Neural progenitor cell (in vitro differentiated cells): ENCODE data around the gene SKI. TPM values are rescaled to one million over a fixed set of nuclear protein-coding genes. Genes with fewer than 3 reads are reported as not detected.

ENCODE experiments used
- DNase-seq: peaks from one replicate; pipeline ENCODE4 v3.0.0-alpha.2; 2016; ENCODE audit warnings: low spot score
- H2AFZ ChIP-seq: fragments of 200-600 bp; sonication (generic); replicated peaks from 2 replicates; pipeline ENCODE4 v1.6.1; 2016; ENCODE audit warnings: antibody characterized with exemption
- H3F3A ChIP-seq: fragments of 200-600 bp; sonication (generic); 2 replicates; pipeline ENCODE4 v1.6.1; 2016; ENCODE audit warnings: antibody characterized with exemption, low read depth
- H3K27ac ChIP-seq: fragments of 200-600 bp; sonication (generic); 2 replicates; pipeline ENCODE4 v1.5.1; 2016; ENCODE audit warnings: mild to moderate bottlenecking
- H3K27me3 ChIP-seq: fragments of 200-600 bp; sonication (generic); 2 replicates; pipeline ENCODE4 v1.6.1; 2016; ENCODE audit warnings: mild to moderate bottlenecking, moderate library complexity
- H3K36me3 ChIP-seq: fragments of 200-600 bp; sonication (generic); 2 replicates; pipeline ENCODE4 v1.5.1; 2016
- H3K4me1 ChIP-seq: fragments of 200-600 bp; sonication (generic); 2 replicates; pipeline ENCODE4 v1.6.1; 2016; ENCODE audit warnings: mixed run types
- H3K4me2 ChIP-seq: fragments of 200-600 bp; sonication (generic); 2 replicates; pipeline ENCODE4 v1.6.1; 2016
- H3K4me3 ChIP-seq: fragments of 200-600 bp; sonication (generic); 2 replicates; pipeline ENCODE4 v1.5.1; 2016
- H3K79me2 ChIP-seq: fragments of 200-600 bp; sonication (generic); 2 replicates; pipeline ENCODE4 v1.6.1; 2016; ENCODE audit warnings: low read depth
- H3K9ac ChIP-seq: fragments of 200-600 bp; sonication (generic); 2 replicates; pipeline ENCODE4 v1.6.1; 2016
- H3K9me3 ChIP-seq: fragments of 200-600 bp; sonication (generic); 2 replicates; pipeline ENCODE4 v1.5.1; 2016; ENCODE audit warnings: low read depth
- H4K20me1 ChIP-seq: fragments of 200-600 bp; sonication (generic); 2 replicates; pipeline ENCODE4 v1.6.1; 2016; ENCODE audit warnings: low read depth
- H3K27ac Mint-ChIP-seq: 3 replicates; pipeline ENCODE4 v1.8.0; 2021; ENCODE audit warnings: mixed read lengths
- H3K27me3 Mint-ChIP-seq: 2 replicates; pipeline ENCODE4 v1.8.0; 2022; ENCODE audit warnings: low read depth, mild to moderate bottlenecking, inconsistent platforms, moderate library complexity, mixed read lengths; ENCODE audit not compliant: insufficient read depth
- H3K36me3 Mint-ChIP-seq: 3 replicates; pipeline ENCODE4 v1.8.0; 2021; ENCODE audit warnings: mixed read lengths
- H3K4me1 Mint-ChIP-seq: 3 replicates; pipeline ENCODE4 v1.8.0; 2021; ENCODE audit warnings: mixed read lengths
- H3K4me3 Mint-ChIP-seq: 3 replicates; pipeline ENCODE4 v1.8.0; 2021; ENCODE audit warnings: mild to moderate bottlenecking, moderate library complexity, mixed read lengths
- H3K9me3 Mint-ChIP-seq: 3 replicates; pipeline ENCODE4 v1.8.0; 2020; ENCODE audit warnings: mixed read lengths
- EZH2 ChIP-seq: fragments of 200-600 bp; sonication (generic); IDR thresholded peaks from 2 replicates; pipeline ENCODE4 v1.6.1; 2017; ENCODE audit warnings: antibody characterized with exemption, mild to moderate bottlenecking, moderate library complexity
- EZH2phosphoT487 ChIP-seq: fragments of 200-600 bp; sonication (generic); IDR thresholded peaks from 2 replicates; pipeline ENCODE4 v1.6.1; 2017; ENCODE audit warnings: antibody characterized with exemption
- total RNA-seq: library from RNA; depleted of rRNA; stranded (reverse); fragments of >200 nt; gene quantifications from 2 replicates; pipeline ENCODE4 v1.2.3, GENCODE V29; 2015; ENCODE audit warnings: low replicate concordance
- TF ChIP-seq, protein P1 (sequence below): fragments of 200-600 bp; sonication (generic); IDR thresholded peaks from 2 replicates; pipeline ENCODE4 v1.5.1; 2017; ENCODE audit warnings: antibody characterized with exemption, mild to moderate bottlenecking

Gene SKI
- total RNA-seq, 1 donor from 2014 or later = 7.4 TPM

DNA sequence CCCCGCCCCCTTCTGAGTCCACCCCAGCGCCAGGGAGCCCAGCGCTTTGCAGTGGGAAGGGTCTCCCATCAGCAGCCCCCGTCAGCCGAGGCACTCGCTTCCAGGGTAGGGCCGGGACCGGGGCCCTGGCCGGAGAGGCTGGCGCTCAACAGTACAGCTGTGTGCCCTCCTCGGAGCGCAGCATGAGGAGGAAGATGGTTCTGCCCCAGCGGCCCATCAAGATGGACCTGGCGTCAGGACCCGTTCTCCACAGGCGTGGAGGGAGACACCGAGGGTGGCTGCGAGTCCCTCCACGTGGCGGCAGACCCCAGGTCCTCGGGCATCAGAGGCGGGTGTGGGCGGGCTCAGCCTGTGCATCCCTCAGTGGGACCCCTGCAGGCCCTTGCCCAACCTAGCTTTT is 109.0 kb downstream of the SKI start:
- no peak overlapping the region for H2AFZ ChIP-seq
- no peaks in the 10 kb centered on the region for H3K36me3 Mint-ChIP-seq
- H3K9me3 Mint-ChIP-seq = no peaks in the 10 kb centered on the region
- no peaks in the 10 kb centered on the region for H3K36me3 ChIP-seq
- no peaks in the 10 kb centered on the region for H3K79me2 ChIP-seq
- H3K4me3 Mint-ChIP-seq = no peak overlapping the region
- no peaks in the 10 kb centered on the region for H3F3A ChIP-seq
- TF ChIP-seq EZH2 (no peak), EZH2phosphoT487 (no peak)
- TF ChIP-seq, protein P1, sequence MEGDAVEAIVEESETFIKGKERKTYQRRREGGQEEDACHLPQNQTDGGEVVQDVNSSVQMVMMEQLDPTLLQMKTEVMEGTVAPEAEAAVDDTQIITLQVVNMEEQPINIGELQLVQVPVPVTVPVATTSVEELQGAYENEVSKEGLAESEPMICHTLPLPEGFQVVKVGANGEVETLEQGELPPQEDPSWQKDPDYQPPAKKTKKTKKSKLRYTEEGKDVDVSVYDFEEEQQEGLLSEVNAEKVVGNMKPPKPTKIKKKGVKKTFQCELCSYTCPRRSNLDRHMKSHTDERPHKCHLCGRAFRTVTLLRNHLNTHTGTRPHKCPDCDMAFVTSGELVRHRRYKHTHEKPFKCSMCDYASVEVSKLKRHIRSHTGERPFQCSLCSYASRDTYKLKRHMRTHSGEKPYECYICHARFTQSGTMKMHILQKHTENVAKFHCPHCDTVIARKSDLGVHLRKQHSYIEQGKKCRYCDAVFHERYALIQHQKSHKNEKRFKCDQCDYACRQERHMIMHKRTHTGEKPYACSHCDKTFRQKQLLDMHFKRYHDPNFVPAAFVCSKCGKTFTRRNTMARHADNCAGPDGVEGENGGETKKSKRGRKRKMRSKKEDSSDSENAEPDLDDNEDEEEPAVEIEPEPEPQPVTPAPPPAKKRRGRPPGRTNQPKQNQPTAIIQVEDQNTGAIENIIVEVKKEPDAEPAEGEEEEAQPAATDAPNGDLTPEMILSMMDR = no peak
- peaks cover 13% of the 10 kb centered on the region for H3K4me1 Mint-ChIP-seq
- no peak for DNase-seq
- H3K27ac Mint-ChIP-seq = no peak overlapping the region
- no peak overlapping the region for H3K9ac ChIP-seq
- H3K27ac ChIP-seq = no peak overlapping the region
- H3K27me3 ChIP-seq = no peaks in the 10 kb centered on the region
- H4K20me1 ChIP-seq = no peaks in the 10 kb centered on the region
- H3K4me1 ChIP-seq = no peaks in the 10 kb centered on the region
- H3K4me2 ChIP-seq = no peak overlapping the region
- peaks cover 10% of the 10 kb centered on the region for H3K27me3 Mint-ChIP-seq
- H3K9me3 ChIP-seq = no peaks in the 10 kb centered on the region
- no peak overlapping the region for H3K4me3 ChIP-seq

DNA sequence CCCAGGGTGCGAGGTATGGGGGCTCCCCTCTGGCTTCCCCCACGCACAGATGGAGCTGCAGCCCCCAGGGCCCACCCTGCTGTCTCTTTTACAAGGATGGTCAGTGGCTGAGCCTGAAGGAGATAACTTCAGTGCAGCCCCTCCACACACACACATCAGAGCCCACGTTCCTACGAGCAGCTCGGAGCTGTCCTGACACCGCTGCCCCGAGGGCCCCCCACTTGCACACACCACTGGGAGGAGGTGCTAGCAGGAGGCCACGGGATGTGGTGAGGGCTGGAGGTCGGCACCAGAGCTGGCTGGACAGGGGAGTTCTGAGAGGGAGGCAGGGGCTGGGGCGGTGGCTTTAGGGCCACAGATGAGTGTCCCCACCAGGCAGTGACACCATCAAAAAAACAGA is 109.4 kb downstream of the SKI start:
- Mint-ChIP-seq H3K4me1 (peaks cover 13% of the 10 kb centered on the region), H3K27me3 (peaks cover 10% of the 10 kb centered on the region), H3K27ac (no peak overlapping the region), H3K36me3 (no peaks in the 10 kb centered on the region), H3K4me3 (no peak overlapping the region), H3K9me3 (no peaks in the 10 kb centered on the region)
- Histone ChIP-seq H3K4me3 (no peak overlapping the region), H3K9ac (no peak overlapping the region), H3K79me2 (no peaks in the 10 kb centered on the region), H2AFZ (no peak overlapping the region), H3K4me2 (no peak overlapping the region), H3F3A (no peaks in the 10 kb centered on the region), H3K27me3 (no peaks in the 10 kb centered on the region), H4K20me1 (no peaks in the 10 kb centered on the region), H3K27ac (no peak overlapping the region), H3K4me1 (no peaks in the 10 kb centered on the region), H3K36me3 (no peaks in the 10 kb centered on the region), H3K9me3 (no peaks in the 10 kb centered on the region)
- no peak for DNase-seq
- TF ChIP-seq, protein P1 = no peak
- no peak for TF ChIP-seq EZH2phosphoT487
- TF ChIP-seq EZH2 = no peak

DNA sequence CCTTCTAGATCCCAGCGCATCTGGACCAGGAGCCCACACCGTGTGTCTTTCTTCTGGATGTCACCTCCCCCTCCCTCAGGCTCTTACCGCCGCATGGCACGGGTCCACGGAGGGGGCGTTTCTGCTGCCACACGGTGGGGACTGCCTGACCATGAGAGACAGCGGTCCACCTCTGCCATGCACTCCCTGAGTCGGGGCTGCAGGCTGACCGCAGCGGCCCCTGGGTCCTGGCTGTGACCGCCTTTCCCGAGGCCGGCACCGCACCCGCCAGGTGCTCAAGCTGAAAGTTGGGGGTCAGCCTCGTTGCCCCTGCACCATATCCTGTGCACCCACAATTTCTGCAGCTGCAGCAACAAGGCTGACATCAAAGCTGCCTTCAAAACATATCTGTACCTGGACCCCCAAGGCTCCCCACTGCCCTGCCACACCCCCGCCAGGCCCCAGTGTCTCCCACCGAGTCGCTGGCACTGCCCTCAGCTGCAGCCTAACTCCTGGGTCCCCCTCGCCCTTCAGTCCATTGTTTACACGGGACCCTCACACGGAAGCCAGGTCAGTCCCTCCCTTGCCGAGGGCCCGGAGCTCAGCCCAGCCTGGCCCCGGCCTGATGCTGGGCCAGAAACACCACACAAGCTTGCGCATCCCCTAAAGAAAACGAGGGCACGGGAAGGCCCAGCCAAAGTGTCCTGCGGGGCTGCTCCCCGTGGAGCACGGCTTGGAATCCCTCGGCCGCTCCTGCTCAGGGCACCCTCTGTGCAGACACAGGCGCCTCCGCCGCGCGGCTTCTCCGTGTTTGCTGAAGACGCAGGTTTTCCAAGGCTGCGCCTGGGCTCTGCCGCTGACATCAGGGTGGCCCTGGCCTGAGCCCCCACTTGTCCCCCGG is 111.3 kb downstream of the SKI start:
- no peak overlapping the region for H3K27ac ChIP-seq
- H3K4me1 Mint-ChIP-seq = peaks cover 13% of the 10 kb centered on the region
- no peaks in the 10 kb centered on the region for H3K9me3 ChIP-seq
- H4K20me1 ChIP-seq = no peaks in the 10 kb centered on the region
- H3K9me3 Mint-ChIP-seq = no peaks in the 10 kb centered on the region
- no peaks in the 10 kb centered on the region for H3K36me3 Mint-ChIP-seq
- no peak for DNase-seq
- no peak overlapping the region for H3K27ac Mint-ChIP-seq
- H3K4me1 ChIP-seq = no peaks in the 10 kb centered on the region
- no peaks in the 10 kb centered on the region for H3K36me3 ChIP-seq
- no peak overlapping the region for H3K4me3 ChIP-seq
- H2AFZ ChIP-seq = no peak overlapping the region
- peaks cover 8% of the 10 kb centered on the region for H3K27me3 Mint-ChIP-seq
- H3K9ac ChIP-seq = no peak overlapping the region
- H3K4me3 Mint-ChIP-seq = no peak overlapping the region
- TF ChIP-seq, protein P1 = no peak
- no peak for TF ChIP-seq EZH2
- no peak for TF ChIP-seq EZH2phosphoT487
- H3K79me2 ChIP-seq = no peaks in the 10 kb centered on the region
- no peak overlapping the region for H3K4me2 ChIP-seq
- H3K27me3 ChIP-seq = no peaks in the 10 kb centered on the region
- no peaks in the 10 kb centered on the region for H3F3A ChIP-seq
